Trophoblast cell (in vitro differentiated cells and primary cell): ENCODE results near the gene BRCA2.

Source experiments
- DNase-seq, 2 donors: peaks; one replicate each; pipeline ENCODE4 v3.0.0-alpha.2; 2016
- H2AFZ ChIP-seq: 2 replicates; pipeline ENCODE4 v1.6.1; 2013; ENCODE audit warnings: low read length, moderate library complexity, mild to moderate bottlenecking; ENCODE audit not compliant: insufficient read depth, poor library complexity
- H2AK5ac ChIP-seq: 2 replicates; pipeline ENCODE4 v1.6.1; 2013; ENCODE audit warnings: mild to moderate bottlenecking, low read length
- H2BK120ac ChIP-seq: 2 replicates; pipeline ENCODE4 v1.6.1; 2013; ENCODE audit warnings: low read length, mild to moderate bottlenecking, moderate library complexity; ENCODE audit not compliant: insufficient read depth, poor library complexity
- H2BK12ac ChIP-seq: 2 replicates; pipeline ENCODE4 v1.6.1; 2013; ENCODE audit warnings: mild to moderate bottlenecking, low read length, moderate library complexity
- H2BK5ac ChIP-seq: 2 replicates; pipeline ENCODE4 v1.6.1; 2013; ENCODE audit warnings: low read length, low read depth, moderate library complexity, mild to moderate bottlenecking; ENCODE audit not compliant: poor library complexity
- H3K14ac ChIP-seq: 2 replicates; pipeline ENCODE4 v1.6.1; 2013; ENCODE audit warnings: mild to moderate bottlenecking, low read length
- H3K18ac ChIP-seq: 2 replicates; pipeline ENCODE4 v1.6.1; 2013; ENCODE audit warnings: mild to moderate bottlenecking, low read length
- H3K23ac ChIP-seq: 2 replicates; pipeline ENCODE4 v1.6.1; 2013; ENCODE audit warnings: low read length
- H3K27ac ChIP-seq: 2 replicates; pipeline ENCODE4 v1.5.1; 2013; ENCODE audit warnings: low read depth, mild to moderate bottlenecking, inconsistent platforms, low read length, moderate library complexity
- H3K27me3 ChIP-seq: 2 replicates; pipeline ENCODE4 v1.6.1; 2013; ENCODE audit warnings: inconsistent platforms, mild to moderate bottlenecking, low read length, moderate library complexity; ENCODE audit not compliant: insufficient read depth
- H3K36me3 ChIP-seq, 2 experiments: 1 replicate in 1 of 2; 2 replicates in 1 of 2; pipeline ENCODE4 v1.6.1; 2013; ENCODE audit warnings: low read length in 2 of 2, mild to moderate bottlenecking in 2 of 2, moderate library complexity in 1 of 2; ENCODE audit not compliant: insufficient read depth in 2 of 2, control insufficient read depth in 1 of 2
- H3K4ac ChIP-seq: 2 replicates; pipeline ENCODE4 v1.6.1; 2013; ENCODE audit warnings: low read depth, mild to moderate bottlenecking, low read length, moderate library complexity
- H3K4me1 ChIP-seq, 2 experiments: 1 replicate in 1 of 2; 2 replicates in 1 of 2; pipeline ENCODE4 v1.6.1; 2013; ENCODE audit warnings: low read length in 2 of 2, mild to moderate bottlenecking in 2 of 2, moderate library complexity in 1 of 2; ENCODE audit not compliant: insufficient read depth in 2 of 2, control insufficient read depth in 1 of 2
- H3K4me2 ChIP-seq: 2 replicates; pipeline ENCODE4 v1.6.1; 2013; ENCODE audit warnings: inconsistent platforms, mild to moderate bottlenecking, low read length, moderate library complexity
- H3K4me3 ChIP-seq: 2 replicates; pipeline ENCODE4 v1.5.1; 2013; ENCODE audit warnings: mild to moderate bottlenecking, low read depth, low read length, inconsistent platforms
- H3K79me1 ChIP-seq: one replicate; pipeline ENCODE4 v1.6.1; 2013; ENCODE audit warnings: low read length
- H3K79me2 ChIP-seq: 2 replicates; pipeline ENCODE4 v1.6.1; 2013; ENCODE audit warnings: low read length, mild to moderate bottlenecking; ENCODE audit not compliant: control insufficient read depth, insufficient read depth, poor library complexity
- H3K9ac ChIP-seq: 2 replicates; pipeline ENCODE4 v1.6.1; 2013; ENCODE audit warnings: mild to moderate bottlenecking, low read length
- H3K9me3 ChIP-seq: 2 replicates; pipeline ENCODE4 v1.6.1; 2013; ENCODE audit warnings: low read depth, mild to moderate bottlenecking, control low read depth, inconsistent platforms, low read length; ENCODE audit not compliant: insufficient read depth
- H4K12ac ChIP-seq: 2 replicates; pipeline ENCODE4 v1.6.1; 2013; ENCODE audit warnings: low read depth, mild to moderate bottlenecking, low read length, moderate library complexity
- H4K8ac ChIP-seq: 2 replicates; pipeline ENCODE4 v1.6.1; 2013; ENCODE audit warnings: low read depth, mild to moderate bottlenecking, low read length, moderate library complexity
- H4K91ac ChIP-seq: one replicate; pipeline ENCODE4 v1.6.1; 2013; ENCODE audit warnings: low read depth, mild to moderate bottlenecking, low read length, moderate library complexity
- WGBS: extraction: QIAGEN DNeasy Blood & Tissue Kit; methylation state at CpG from one replicate; pipeline ENCODE4 v1.1.7; 2013; ENCODE audit warnings: missing lambda C conversion rate; ENCODE audit not compliant: insufficient read length, insufficient coverage; ENCODE audit errors: extremely low coverage; 5-methylcytosine and 5-hydroxymethylcytosine counted together

Gene BRCA2

GRCh38 chr13:32431361-32431760 is 116.1 kb downstream of the BRCA2 start:
- Histone ChIP-seq H3K79me2 (no peaks in the 10 kb centered on the region), H2AFZ (no peak overlapping the region), H2BK12ac (no peak overlapping the region), H3K36me3 (peaks cover 2% of the 10 kb centered on the region in 2 experiments), H3K9me3 (peaks cover 2% of the 10 kb centered on the region), H3K27me3 (peaks cover 5% of the 10 kb centered on the region), H3K23ac (no peak overlapping the region), H3K27ac (no peak overlapping the region), H4K12ac (no peak overlapping the region), H2BK120ac (no peak overlapping the region), H3K4me1 (peaks cover 3% of the 10 kb centered on the region in 2 experiments), H3K18ac (no peak overlapping the region), H4K91ac (no peak overlapping the region), H3K9ac (no peak overlapping the region), H2AK5ac (no peak overlapping the region), H4K8ac (no peak overlapping the region), H3K4ac (no peak overlapping the region), H3K4me3 (no peak overlapping the region), H2BK5ac (no peak overlapping the region), H3K14ac (no peak overlapping the region), H3K79me1 (no peaks in the 10 kb centered on the region), H3K4me2 (no peak overlapping the region)
- DNase-seq = no peak
- no CpG with 5 or more reads among the region's 5 CpGs for WGBS

- H3K23ac ChIP-seq = no peak overlapping the region
- H3K4me2 ChIP-seq = no peak overlapping the region
- WGBS = no CpG with 5 or more reads among the region's 3 CpGs
- H3K27ac ChIP-seq = no peak overlapping the region
- H3K18ac ChIP-seq = no peak overlapping the region
- H3K79me2 ChIP-seq = no peaks in the 10 kb centered on the region
- no peak overlapping the region for H3K14ac ChIP-seq
- no peak overlapping the region for H4K8ac ChIP-seq
- H2BK120ac ChIP-seq = no peak overlapping the region
- peaks cover 2% of the 10 kb centered on the region in 2 experiments for H3K36me3 ChIP-seq
- H2BK5ac ChIP-seq = no peak overlapping the region
- DNase-seq = no peak
- H2AFZ ChIP-seq = no peak overlapping the region
- no peak overlapping the region for H2BK12ac ChIP-seq
- no peaks in the 10 kb centered on the region for H3K79me1 ChIP-seq
- no peak overlapping the region for H4K91ac ChIP-seq
- no peak overlapping the region for H3K4me3 ChIP-seq
- H4K12ac ChIP-seq = no peak overlapping the region
- H3K27me3 ChIP-seq = no peaks in the 10 kb centered on the region
- no peak overlapping the region for H2AK5ac ChIP-seq
- no peaks in the 10 kb centered on the region for H3K9me3 ChIP-seq
- H3K9ac ChIP-seq = no peak overlapping the region
- no peak overlapping the region for H3K4ac ChIP-seq
- no peaks in the 10 kb centered on the region for H3K4me1 ChIP-seq
Measured at GRCh38 chr13:32432856-32433255, 117.5 kb downstream of the BRCA2 start.

- peak in 1 of 2 donors; percentile 31 for DNase-seq
- Histone ChIP-seq H3K36me3 (peaks cover 2% of the 10 kb centered on the region in 2 experiments), H3K27ac (no peak overlapping the region), H3K9me3 (no peaks in the 10 kb centered on the region), H3K4me3 (no peak overlapping the region), H2BK120ac (no peak overlapping the region), H3K27me3 (no peaks in the 10 kb centered on the region), H3K4me1 (no peaks in the 10 kb centered on the region), H4K91ac (no peak overlapping the region), H2BK5ac (no peak overlapping the region), H3K9ac (no peak overlapping the region), H2AK5ac (no peak overlapping the region), H4K12ac (no peak overlapping the region), H3K4ac (no peak overlapping the region), H3K14ac (no peak overlapping the region), H4K8ac (no peak overlapping the region), H2AFZ (no peak overlapping the region), H3K18ac (no peak overlapping the region), H3K23ac (no peak overlapping the region), H2BK12ac (no peak overlapping the region), H3K79me1 (no peaks in the 10 kb centered on the region), H3K4me2 (no peak overlapping the region), H3K79me2 (no peaks in the 10 kb centered on the region)
- WGBS = no CpG with 5 or more reads among the region's 4 CpGs
Measured at GRCh38 chr13:32438871-32439270, 123.6 kb downstream of the BRCA2 start.

- Histone ChIP-seq H3K4me3 (no peak overlapping the region), H3K9me3 (no peaks in the 10 kb centered on the region), H3K79me1 (no peaks in the 10 kb centered on the region), H3K14ac (no peak overlapping the region), H2BK120ac (no peak overlapping the region), H3K9ac (no peak overlapping the region), H3K4me1 (no peaks in the 10 kb centered on the region), H2AFZ (no peak overlapping the region), H3K4me2 (no peak overlapping the region), H3K27me3 (no peaks in the 10 kb centered on the region), H4K91ac (no peak overlapping the region), H2BK5ac (no peak overlapping the region), H3K27ac (no peak overlapping the region), H4K12ac (no peak overlapping the region), H2BK12ac (no peak overlapping the region), H3K4ac (no peak overlapping the region), H4K8ac (no peak overlapping the region), H3K36me3 (peaks cover 0 to 2% of the 10 kb centered on the region in 2 experiments), H2AK5ac (no peak overlapping the region), H3K23ac (no peak overlapping the region), H3K79me2 (no peaks in the 10 kb centered on the region), H3K18ac (no peak overlapping the region)
- no CpG with 5 or more reads among the region's 2 CpGs for WGBS
- DNase-seq = peak in 1 of 2 donors; percentile 43
Measured at GRCh38 chr13:32443111-32443510, 127.8 kb downstream of the BRCA2 start.
